HG02840 (cell line): ENCODE data around the gene DDRGK1.
"Not testable (repeated sequence)": the region's sequence is repeated elsewhere in the genome, so short reads cannot be mapped to it uniquely, and the experiment has no call there.

ENCODE experiments used
- ATAC-seq: cut with Tn5 transposase; IDR thresholded peaks from one replicate; pipeline ENCODE4 v1.9.1; 2021; ENCODE audit warnings: mild to moderate bottlenecking, moderate library complexity, moderate number of reproducible peaks; ENCODE audit not compliant: unreplicated experiment, low FRiP score

Gene DDRGK1

DNA sequence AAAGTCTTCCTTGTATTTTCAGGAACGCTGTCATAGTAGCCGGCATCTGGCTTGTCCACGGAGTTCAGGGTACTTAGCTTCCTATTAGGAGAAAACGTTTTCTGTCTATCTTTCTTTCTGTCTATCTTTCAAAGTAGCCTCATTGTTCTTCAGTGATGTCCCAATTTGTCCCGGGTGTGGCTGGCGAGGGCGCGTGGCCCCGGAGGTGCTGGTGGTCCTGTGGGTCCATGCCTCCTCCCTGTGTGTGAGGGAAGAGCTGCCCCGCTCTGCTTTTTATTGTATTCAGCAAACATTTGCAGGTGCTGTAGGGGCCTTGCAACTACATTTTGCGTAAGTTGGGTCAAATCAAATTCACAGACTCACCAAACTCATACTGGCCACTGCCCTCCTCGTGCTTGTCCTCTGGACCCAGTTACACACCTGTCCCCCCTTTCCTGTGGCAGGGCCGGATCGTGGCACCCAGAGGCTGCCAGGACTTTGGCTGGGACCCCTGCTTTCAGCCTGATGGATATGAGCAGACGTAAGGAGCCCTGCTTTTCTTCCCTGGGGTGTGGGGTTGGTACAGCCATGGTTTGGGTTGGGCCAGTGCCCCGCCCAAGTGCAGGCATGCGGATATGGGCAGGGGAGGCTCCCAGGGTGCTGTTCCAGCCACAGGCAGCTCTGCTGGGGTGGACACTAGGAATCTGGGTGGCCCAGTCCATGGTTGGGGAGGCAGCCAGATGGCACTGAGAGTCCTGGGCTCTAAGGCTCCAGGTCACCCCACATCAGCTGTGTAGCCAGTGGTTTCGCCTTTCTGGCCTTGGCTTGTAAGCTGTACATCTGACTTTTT is 17.1 kb upstream of the DDRGK1 start:
- no peak for ATAC-seq

GRCh38 chr20:3218307-3218988 is 14.0 kb upstream of the DDRGK1 start:
- no peak for ATAC-seq

DNA sequence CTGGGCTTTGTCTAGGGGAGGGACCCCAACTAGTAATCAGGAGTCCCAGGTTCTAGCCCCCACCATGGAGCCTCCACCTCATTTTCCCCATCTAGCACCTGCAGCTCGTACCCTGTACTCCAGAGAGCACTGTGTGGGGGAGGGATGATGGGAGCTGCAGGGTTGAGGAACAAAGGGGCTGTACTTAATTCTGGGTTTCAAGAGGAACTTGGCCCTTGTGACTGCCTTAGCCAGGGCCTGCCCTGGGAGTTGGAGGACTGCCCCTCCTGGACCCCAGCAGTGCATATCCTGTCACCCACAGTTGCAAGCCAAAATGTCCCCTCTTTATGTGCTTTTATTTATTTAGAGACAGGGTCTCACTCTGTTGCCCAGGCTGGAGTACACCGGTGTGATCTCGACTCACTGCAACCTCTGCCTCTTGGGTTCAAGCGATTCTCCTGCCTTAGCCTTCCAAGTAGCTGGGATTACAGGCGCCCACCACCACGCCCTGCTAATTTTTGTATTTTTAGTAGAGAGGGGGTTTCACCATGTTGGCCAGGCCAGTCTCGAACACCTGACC is 11.0 kb upstream of the DDRGK1 start:
- not testable (repeated sequence) for ATAC-seq

- ATAC-seq: no peak
Measured at GRCh38 chr20:3213226-3213625, 8.7 kb upstream of the DDRGK1 start.

DNA sequence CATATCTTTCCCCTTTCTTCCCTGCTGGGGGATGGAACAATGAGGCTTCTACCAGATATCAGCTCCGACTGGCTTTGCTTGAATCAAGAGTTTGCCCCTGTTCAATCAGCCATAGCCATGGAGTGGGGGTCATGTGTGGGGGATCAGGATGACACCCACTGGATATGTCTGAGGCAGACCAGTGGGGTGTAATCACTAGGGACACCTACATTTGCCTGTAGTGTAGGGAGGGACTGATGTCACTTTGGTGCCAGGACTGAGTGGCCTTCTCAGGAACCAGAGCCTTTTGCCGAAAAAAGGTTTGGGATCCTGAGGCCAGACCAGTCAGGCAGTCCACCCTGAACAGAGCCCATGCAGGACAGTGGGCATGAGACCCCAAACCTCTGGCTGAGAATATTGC is 5.9 kb upstream of the DDRGK1 start:
- no peak for ATAC-seq

- no peak for ATAC-seq
Measured at GRCh38 chr20:3209946-3210317, 5.5 kb upstream of the DDRGK1 start.

DNA sequence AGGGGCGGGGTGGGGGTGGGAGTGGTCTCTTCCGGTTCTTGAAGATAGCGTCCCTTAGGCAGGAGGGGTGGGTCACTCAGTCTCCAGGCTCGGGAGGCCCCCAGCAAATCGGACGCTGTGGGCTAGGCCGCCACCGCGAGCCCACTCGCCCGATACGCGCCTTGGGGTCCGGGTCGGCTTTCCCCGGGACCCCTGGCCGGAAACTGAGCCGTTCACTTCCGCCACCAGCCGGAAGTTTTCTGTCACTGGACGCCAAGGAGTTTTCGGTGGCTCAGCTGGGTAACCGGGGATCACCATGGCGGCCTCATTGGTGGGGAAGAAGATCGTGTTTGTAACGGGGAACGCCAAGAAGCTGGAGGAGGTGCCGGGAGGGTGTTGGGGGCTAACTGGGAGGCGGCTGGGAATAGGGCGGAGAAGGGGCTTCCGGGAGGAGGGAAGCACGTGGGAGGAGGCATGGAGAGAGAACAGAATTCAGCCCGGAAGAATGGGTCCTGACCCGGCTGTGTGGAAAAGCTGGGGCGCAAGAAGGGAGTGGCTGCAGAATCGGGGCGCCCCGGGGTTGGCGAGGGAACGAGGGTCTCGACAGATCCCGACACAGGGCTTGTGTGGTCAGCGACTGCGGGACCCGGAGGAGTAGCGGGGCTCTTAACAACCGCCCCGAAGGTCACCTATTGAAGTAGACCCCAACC is 4.9 kb upstream of the DDRGK1 start, which contains the start of gene ITPA:
ITPA (plus strand) TSS at position 242 of the 689 bp plus-strand sequence; CDS start at position 296, 54 bp downstream.
- no peak for ATAC-seq

DNA sequence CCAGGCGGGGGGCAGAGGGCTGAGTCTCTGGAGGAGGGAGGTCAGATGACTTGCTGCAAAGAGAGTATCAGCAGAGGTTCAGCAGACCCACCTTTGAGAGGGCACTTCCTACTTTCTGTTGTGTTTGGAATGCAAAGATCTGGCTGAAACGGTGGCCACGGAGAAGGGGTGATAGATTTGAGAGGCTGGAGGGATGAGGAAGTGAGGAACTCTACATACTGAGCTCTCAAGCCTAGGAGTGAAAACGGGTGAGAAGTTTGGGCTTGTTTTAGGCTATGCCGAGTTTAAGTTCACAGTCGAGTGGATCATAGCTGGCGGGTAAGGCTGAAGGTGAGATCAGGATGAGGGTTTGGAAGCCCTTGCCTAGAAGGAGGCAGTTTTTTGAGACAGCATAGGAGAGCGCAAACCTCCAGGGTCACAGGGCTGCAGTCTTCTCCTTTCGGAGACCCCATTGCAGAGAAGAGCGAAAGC is 4.3 kb upstream of the DDRGK1 start:
- ATAC-seq: no peak

GRCh38 chr20:3203315-3204123 is 963 bp downstream of the DDRGK1 start:
- ATAC-seq: peak; percentile 10

DNA sequence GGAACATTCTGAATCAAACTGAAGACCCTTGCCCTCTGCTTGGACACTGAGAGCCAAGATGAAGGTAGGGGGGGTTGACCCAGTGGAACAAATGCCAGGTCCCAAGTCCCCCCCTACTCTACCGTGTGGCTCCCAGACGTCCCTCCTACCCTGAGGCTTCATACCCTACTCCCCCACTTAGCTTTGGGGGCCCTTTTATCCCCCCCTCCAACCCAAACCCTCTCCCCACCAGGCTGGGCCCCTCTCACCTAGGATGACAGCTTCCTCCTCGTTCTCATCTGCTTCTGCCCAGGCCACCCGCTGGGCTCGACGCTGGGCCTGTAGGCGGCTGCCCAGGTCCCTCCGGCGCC is 1.5 kb downstream of the DDRGK1 start:
- ATAC-seq: no peak

DNA sequence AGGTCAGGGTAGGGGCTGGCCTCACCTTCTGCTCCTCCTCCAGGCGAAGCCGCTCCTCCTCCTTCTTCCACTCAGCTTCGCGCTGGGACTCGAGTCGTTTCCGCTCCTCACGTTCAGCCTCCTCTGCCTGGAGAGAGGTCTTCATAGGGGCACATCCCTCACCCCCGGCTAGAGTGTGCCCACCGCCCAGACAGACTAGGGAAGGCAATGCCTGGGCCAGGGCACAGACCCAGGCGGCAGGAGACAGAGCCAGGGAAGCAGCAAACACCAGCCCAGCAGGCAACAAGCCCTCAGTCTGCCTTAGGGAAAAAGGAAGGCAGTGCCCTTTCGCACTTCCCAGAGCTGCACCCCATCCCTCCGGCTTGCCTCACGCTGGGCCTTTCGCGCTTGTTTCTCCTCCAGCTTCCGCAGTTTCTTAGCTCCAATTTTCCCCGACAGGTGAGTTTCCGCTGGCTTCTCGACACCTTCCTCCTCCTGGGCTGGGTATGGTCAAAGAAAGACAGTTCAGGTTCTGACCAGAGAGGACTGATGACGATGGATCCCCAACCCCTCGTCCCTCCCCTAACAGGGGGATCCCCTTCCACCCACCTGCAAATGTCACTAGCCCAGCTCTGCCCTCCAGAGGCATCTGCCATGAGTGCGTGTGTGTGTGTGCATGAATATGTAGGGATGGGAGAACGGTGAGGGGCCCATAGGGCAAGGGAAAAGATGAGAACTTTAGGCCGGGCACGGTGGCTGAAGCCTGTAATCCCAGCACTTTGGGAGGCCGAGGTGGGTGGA is 4.3 kb downstream of the DDRGK1 start:
- no peak for ATAC-seq

- no peak for ATAC-seq
Measured at GRCh38 chr20:3199206-3199605, 5.3 kb downstream of the DDRGK1 start.

DNA sequence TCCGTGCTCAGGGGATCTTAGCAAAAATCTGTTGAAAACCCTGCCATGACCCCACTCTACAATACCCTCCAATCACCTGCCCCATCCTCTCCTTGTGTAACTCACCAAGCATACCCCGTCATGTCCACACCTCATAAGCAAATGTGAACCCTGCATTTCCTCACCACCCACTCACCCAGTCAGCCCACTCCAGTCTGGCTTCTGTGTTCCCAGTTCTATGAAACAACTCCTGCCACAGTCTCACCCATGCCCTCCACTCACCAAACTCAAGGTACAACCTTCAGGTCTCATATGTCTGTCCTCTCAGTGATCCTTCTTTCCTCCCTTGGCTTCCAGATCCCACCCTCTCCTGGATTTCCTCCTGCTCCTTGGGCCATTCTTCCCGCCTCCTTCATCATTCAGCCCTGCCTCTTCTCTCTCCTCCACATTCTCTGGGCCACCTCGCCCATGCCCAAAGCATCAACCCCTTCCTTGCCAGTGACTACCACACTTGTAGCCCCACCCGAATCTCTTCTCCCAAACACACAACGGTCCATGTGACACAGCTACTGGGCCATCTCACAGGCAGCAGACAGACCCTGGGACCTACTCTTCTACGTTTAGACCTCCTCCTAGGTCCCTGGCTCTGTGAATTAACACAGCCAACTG is 8.8 kb downstream of the DDRGK1 start:
- no peak for ATAC-seq

GRCh38 chr20:3194617-3195280 is 9.7 kb downstream of the DDRGK1 start:
- no peak for ATAC-seq

GRCh38 chr20:3193806-3194616 is 10.5 kb downstream of the DDRGK1 start:
- no peak for ATAC-seq

DNA sequence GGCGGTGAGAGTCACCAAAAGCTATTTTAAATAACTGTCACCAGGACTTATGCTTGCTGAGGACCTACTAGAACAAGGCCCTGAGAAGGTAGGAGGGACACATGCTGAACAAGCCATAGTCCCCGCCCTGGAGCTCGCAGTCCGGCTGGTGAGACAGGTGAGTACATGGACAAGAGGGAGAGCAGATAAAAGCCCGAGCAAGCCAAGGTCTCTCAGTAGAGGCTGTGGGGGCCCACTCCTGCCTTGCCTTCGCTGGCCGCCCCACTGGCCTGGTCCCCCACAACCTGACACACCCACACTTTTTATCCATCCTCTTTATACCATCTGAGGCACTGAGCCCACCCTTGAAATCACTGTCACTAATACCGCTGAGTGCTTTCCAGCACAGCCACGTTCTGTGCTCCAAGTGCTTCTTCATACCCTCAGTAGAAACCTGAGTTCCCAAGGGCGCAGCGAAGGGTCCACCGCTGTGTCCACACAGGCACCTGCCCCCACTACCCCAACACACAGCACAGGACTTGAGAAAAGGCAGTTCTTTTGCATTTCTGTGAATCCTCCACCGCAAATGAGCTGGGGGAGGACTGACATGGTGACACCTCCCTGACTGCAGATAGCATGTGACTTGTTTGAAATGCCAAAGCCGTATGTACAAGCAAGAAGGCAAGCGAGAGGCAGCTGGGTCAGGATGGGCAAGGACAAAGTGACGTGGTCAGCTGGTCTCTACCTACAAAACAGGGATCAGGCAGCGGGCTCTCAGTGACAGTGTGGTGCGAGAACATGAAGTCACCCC is 12.1 kb downstream of the DDRGK1 start:
- no peak for ATAC-seq

DNA sequence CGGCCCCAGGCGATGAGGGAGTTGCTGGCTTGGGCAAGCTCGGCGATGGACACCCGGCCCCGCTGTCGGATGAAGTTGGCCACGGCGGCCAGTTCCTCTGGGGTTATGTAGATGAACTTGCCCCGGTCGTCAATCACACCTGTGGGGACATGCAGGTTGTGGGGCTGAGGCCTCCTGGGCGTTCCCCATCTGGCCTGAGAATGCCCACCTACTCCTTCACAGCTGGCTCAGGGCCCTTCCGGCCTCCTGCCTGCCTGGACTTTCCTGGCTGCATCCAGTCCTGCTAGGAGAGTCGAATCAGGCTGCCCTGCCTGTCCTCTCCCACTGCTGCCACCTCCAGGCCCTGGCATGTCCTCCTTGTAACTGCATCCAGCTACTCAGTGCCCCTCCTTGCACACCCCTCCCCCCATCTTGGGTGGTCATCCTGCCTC is 13.8 kb downstream of the DDRGK1 start:
- no peak for ATAC-seq
